HCT116 (cell line): Measurements from ENCODE around the gene ERVFRD-1.

Source experiments
- EZH2 ChIP-seq: fragments of 200-600 bp; sonication (generic); IDR thresholded peaks from 2 replicates; pipeline ENCODE4 v1.6.1; 2017; ENCODE audit warnings: antibody characterized with exemption, mixed run types
- FOSL1 ChIP-seq: IDR thresholded peaks from 2 replicates; pipeline ENCODE4 v1.6.1; 2012; ENCODE audit warnings: low read depth
- POLR2A ChIP-seq: IDR thresholded peaks from 2 replicates; pipeline ENCODE4 v1.7.0; 2011; ENCODE audit warnings: borderline replicate concordance; ENCODE audit not compliant: insufficient read depth, insufficient read length; ENCODE audit errors: extremely low read depth
- RAD21 ChIP-seq: IDR thresholded peaks from 2 replicates; pipeline ENCODE4 v1.6.1; 2012; ENCODE audit warnings: low read depth, mild to moderate bottlenecking
- SRF ChIP-seq: IDR thresholded peaks from 2 replicates; pipeline ENCODE4 v1.6.1; 2012; ENCODE audit warnings: low read depth
- TCF7L2 ChIP-seq: IDR thresholded peaks from 2 replicates; pipeline ENCODE4 v1.7.0; 2011; ENCODE audit warnings: borderline replicate concordance, inconsistent platforms; ENCODE audit not compliant: insufficient read depth, insufficient read length; ENCODE audit errors: extremely low read depth
- YY1 ChIP-seq: IDR thresholded peaks from 2 replicates; pipeline ENCODE4 v1.6.1; 2011; ENCODE audit warnings: low read length, low read depth, moderate library complexity, mild to moderate bottlenecking; ENCODE audit not compliant: insufficient replicate concordance; ENCODE audit errors: extremely low read depth
- ZFX ChIP-seq: fragments of 450-650 bp; IDR thresholded peaks from 2 replicates; pipeline ENCODE4 v1.6.1; 2017
- TF ChIP-seq, protein P1 (sequence below), 3 experiments: fragments of 200-600 bp in 1 of 3; sonication (generic) in 1 of 3; IDR thresholded peaks in 2 of 3; conservative IDR thresholded peaks in 1 of 3; 2 replicates each; pipeline ENCODE4 v1.5.1; 2012 to 2017; ENCODE audit warnings: low read depth in 2 of 3, low read length in 2 of 3, antibody characterized with exemption in 1 of 3, borderline replicate concordance in 1 of 3, control low read depth in 1 of 3, mild to moderate bottlenecking in 1 of 3, mixed read lengths in 1 of 3, mixed run types in 1 of 3, moderate library complexity in 1 of 3; ENCODE audit not compliant: insufficient read depth in 1 of 3
- TF ChIP-seq, protein P2 (sequence below): IDR thresholded peaks from 2 replicates; pipeline ENCODE4 v1.6.1; 2012

DNA sequence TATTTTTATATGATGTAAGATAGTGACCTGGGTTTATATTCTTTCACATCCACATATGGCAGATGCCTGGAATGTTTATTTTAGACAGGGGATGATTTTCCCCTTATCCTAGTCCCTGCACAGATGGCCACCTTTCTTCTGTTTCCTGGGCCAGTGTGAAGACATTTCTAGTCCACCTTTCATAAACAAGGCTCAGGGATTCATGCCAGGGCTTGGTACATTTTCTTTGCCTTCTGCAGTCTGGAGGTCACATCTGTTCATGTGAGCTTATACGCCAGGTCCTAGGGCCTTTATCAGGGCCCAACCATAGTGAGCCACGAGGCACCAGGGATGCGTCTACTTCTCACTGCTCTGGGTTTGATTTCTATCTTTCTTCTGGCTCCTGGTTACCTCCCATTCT, 38.0 kb upstream of the ERVFRD-1 start:
- TF ChIP-seq SRF (no peak), EZH2 (no peak), POLR2A (no peak), RAD21 (no peak), YY1 (no peak), FOSL1 (no peak), TCF7L2 (no peak), ZFX (no peak)
- TF ChIP-seq, protein P1, sequence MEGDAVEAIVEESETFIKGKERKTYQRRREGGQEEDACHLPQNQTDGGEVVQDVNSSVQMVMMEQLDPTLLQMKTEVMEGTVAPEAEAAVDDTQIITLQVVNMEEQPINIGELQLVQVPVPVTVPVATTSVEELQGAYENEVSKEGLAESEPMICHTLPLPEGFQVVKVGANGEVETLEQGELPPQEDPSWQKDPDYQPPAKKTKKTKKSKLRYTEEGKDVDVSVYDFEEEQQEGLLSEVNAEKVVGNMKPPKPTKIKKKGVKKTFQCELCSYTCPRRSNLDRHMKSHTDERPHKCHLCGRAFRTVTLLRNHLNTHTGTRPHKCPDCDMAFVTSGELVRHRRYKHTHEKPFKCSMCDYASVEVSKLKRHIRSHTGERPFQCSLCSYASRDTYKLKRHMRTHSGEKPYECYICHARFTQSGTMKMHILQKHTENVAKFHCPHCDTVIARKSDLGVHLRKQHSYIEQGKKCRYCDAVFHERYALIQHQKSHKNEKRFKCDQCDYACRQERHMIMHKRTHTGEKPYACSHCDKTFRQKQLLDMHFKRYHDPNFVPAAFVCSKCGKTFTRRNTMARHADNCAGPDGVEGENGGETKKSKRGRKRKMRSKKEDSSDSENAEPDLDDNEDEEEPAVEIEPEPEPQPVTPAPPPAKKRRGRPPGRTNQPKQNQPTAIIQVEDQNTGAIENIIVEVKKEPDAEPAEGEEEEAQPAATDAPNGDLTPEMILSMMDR (IDR thresholded peaks at IDR 0.05 in 2 of 3, conservative IDR thresholded peaks at IDR 0.05 in 1 of 3; ENCODE audit: borderline replicate concordance in 1 of 3, insufficient read depth in 1 of 3, low read depth in 2 of 3, low read length in 2 of 3): no peak
- TF ChIP-seq, protein P2, sequence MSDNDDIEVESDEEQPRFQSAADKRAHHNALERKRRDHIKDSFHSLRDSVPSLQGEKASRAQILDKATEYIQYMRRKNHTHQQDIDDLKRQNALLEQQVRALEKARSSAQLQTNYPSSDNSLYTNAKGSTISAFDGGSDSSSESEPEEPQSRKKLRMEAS: no peak
